Left renal pelvis (tissue), 4 donors: ENCODE results near the gene NT5DC3. TPM values are rescaled to one million over a fixed set of nuclear protein-coding genes. Genes with fewer than 3 reads are reported as not detected.
"Not testable (repeated sequence)": the region's sequence is repeated elsewhere in the genome, so short reads cannot be mapped to it uniquely, and the experiment has no call there.

Experiments
- DNase-seq, 4 donors: peaks; one replicate each; pipeline ENCODE4 v3.0.0-alpha.2; 2013; ENCODE audit warnings: low read depth in 4 of 4, low spot score in 3 of 4
- polyA plus RNA-seq, 4 donors: library from polyadenylated mRNA; unstranded; fragments of 120-200 nt; gene quantifications; one replicate each; pipeline ENCODE4 v1.2.1, GENCODE V29; 2013; ENCODE audit not compliant: insufficient read length in 4 of 4

Gene NT5DC3
- polyA plus RNA-seq, 4 donors, result 1.9 to 6.0 (median 4.3) TPM

- DNase-seq, result no peak
Measured at GRCh38 chr12:103855896-103856657, 15.0 kb upstream of the NT5DC3 start.

DNA sequence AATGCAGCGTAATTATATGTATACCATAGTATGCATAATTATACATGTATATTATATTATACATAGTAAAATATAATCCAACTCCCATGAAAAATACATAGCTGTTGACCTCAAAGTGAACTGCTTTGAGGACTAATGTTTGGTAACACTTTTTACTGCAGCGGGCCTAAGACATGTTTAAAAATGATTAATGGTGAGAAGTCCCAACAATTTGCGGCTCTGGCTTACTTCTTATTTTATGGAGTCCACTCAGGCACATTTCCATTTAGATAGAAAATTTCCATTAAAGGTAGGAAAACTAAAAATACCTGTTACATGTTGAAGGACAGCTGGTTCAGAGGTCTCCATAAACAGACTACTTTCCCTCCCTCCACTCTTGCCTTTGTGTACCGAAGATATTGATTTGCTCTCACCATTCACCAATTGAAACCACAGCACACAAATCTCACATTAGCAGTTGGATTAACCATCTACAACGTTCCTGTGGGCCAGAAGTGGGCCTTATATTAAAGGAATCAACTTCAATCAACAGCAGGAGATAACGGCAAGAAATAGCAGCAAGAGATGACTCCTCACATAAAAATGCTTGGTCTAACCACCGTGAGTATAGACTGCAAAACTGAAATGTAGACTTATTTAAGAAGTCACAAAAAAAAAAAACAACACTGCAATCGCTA, 14.1 kb upstream of the NT5DC3 start:
- no peak for DNase-seq

- no peak for DNase-seq
Measured at GRCh38 chr12:103854372-103854973, 13.4 kb upstream of the NT5DC3 start.

DNA sequence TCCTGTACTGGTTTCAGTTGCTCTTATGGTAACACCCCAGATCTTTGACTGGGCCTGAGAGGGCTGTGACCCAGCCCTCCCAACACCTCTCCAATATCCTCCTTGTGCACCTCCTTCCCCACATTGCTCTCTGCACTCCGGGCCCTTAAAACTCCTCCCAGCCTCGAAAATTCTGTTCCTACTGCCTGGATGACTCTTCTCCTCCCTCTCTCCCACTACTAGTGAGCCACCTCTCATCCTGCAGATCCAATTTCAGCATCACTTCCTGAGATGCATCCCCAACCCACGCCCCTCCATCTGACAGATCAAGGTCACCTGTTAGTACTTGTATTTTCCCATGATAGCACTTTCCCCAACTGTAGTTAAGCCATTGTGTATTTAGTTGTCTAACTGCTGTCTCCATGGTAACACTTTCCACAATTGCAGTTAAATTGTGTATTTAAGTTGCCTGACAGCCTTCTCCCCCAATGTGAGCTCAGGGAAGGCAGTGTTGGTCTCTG, 11.5 kb upstream of the NT5DC3 start:
- peak in 1 of 4 donors; percentile 9 for DNase-seq

DNA sequence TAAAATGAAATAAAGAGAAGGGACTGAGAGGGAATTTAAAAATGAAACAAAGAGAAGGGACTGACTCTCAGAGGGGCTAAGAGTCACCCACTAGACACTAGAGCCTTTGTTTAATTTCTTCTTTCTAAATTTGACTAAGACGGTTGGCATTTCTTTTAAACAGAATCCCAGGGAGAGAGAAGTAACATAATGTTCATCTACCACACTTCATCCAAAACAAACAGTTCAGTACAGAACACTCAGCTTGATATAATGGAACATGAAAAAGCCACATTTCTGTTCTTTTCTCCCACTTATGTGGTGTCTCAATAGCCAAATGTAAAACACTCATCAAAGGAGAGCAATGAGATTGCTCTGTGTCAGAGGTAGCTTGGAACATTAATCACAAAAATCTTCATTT, 10.1 kb upstream of the NT5DC3 start:
- no peak for DNase-seq

GRCh38 chr12:103850429-103850828, 9.4 kb upstream of the NT5DC3 start:
- no peak for DNase-seq

GRCh38 chr12:103848917-103849491, 8.0 kb upstream of the NT5DC3 start:
- no peak for DNase-seq

GRCh38 chr12:103848143-103848542, 7.1 kb upstream of the NT5DC3 start:
- no peak for DNase-seq

- DNase-seq, result no peak
Measured at GRCh38 chr12:103846415-103846814, 5.4 kb upstream of the NT5DC3 start.

- no peak for DNase-seq
Measured at GRCh38 chr12:103844305-103844704, 3.3 kb upstream of the NT5DC3 start.

DNA sequence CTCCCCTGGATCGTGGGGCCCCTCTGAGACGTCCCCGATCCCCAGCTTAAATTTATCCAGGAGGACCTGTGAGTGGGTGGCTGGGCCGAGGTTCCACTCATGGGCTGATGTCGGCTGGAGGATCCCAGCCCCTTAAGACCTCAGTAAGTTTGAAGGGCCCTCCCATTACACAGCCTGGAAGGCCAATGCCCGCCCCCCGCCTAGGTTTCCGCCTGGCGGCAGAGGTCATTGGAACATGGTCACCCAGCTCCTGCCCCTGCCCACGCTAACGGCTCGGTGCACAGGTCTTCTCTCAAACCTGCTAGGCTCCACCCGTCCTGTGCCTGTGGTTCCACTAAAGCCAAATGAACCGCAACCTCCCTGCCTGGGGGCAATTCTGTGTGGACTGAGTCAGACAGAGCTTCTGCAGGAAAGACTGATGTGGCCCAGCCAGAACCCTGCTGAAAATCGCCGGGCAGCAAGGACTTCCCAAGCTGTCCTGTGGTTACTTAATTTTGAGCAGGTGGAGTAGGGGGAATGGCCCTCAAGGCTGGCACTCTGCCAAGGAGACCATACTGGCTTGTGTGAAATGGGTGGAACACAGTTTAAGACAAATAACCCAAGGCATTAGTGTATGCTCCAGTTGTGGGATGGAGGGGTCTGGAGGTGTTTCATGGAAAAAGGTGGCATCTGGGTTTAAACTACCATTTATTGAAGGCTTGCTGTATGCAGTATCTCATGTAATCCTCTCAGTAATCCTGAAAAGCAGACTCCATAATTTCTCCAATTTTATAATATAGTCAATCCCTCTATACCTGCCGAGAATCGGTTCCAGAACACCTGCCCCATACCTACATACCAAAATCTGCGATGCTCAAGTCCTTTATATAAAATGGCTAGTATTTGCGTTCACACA, 903 bp upstream of the NT5DC3 start:
- peak in 2 of 4 donors; percentile 54 to 55 for DNase-seq

GRCh38 chr12:103840462-103840875, 565 bp downstream of the NT5DC3 start:
- no peak for DNase-seq

- no peak for DNase-seq
Measured at GRCh38 chr12:103839609-103840461, 1.2 kb downstream of the NT5DC3 start.

GRCh38 chr12:103839103-103839502, 1.9 kb downstream of the NT5DC3 start:
- DNase-seq, result no peak

DNA sequence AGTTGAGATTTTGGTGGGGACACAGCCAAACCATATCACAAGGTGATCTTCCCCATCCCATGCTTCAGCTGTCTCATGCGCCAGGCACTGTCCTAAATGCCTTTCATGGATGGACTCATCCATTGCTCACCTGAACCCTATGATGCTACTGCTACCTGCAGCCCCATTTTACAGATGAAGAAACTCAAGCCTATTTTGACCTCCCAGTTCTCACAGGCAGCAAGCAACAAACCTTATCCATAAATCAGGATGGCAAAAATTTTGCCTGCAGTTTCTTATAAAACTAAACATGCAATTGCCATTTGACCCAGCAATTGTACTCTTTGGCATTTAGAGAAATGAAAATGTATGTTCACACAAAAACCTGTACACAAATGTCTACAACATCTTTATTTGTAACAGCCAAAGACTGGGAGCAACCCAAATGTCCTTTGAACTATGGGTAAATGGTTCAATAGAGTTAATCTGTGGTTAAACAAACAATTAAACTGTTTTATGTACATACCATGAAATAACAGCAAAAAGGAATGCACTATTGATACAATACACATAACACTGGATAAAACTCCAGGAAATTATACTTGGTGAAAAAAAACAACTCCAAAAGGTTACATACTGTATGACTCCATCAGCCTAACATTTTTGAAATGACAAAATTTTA, 2.6 kb downstream of the NT5DC3 start:
- no peak for DNase-seq

DNA sequence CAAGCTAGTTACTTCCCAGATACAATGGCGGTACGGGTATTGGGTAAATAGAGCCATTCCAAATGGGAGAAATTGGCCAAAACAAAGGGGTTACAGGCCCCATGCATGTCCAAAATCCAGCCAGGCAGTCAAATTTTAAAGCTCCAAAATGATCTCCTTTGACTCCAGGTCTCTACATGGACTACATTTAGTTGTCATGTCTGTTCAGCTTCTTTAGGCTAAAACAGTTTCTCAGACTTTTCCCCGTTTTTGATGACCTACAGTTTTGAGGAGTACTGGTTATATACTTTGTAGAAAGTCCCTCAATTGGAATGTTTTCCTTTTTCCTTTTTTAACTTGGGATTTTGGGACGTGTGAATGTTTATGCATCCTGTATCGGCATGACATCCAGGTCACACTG, 4.7 kb downstream of the NT5DC3 start:
- DNase-seq, result no peak

- not testable (repeated sequence) for DNase-seq
Measured at GRCh38 chr12:103835747-103836335, 5.2 kb downstream of the NT5DC3 start.

GRCh38 chr12:103834942-103835341, 6.1 kb downstream of the NT5DC3 start:
- DNase-seq, result peak in 1 of 4 donors; percentile 11
